GM12864 (cell line): ENCODE measurements around the gene HERC2.

ENCODE experiments used
- DNase-seq: peaks from one replicate; pipeline ENCODE4 v3.0.0-alpha.2; 2011; ENCODE audit warnings: low read depth
- H3K4me3 ChIP-seq: 2 replicates; pipeline ENCODE4 v1.5.1; 2011; ENCODE audit warnings: mild to moderate bottlenecking, low read depth, low read length, control low read depth
- TF ChIP-seq, protein P1 (sequence below): IDR thresholded peaks from 2 replicates; pipeline ENCODE4 v1.5.1; 2011; ENCODE audit warnings: low read depth, mild to moderate bottlenecking, moderate library complexity, low read length, control low read depth, inconsistent platforms; ENCODE audit errors: missing control alignments

Gene HERC2

DNA sequence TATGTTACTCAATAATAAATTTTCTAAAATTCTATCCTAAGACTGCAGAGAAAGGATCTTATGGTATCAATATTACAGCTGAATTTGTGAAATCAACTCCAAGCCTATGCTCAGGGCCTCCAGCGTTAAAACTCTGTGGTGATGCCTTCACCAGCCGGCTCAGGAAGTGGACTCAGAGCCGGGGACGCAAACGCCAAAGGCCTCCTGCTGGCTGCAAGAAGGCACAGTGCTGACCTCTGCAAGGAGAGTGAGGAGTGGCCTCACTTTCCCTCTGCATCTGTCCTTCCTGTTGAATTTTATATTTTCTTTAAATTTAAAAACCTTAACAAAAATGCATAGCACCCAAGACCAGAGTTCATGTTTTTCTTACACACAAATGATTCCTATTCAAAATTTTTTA lies 48.5 kb downstream of the HERC2 start:
- H3K4me3 ChIP-seq = no peak overlapping the region
- TF ChIP-seq, protein P1, sequence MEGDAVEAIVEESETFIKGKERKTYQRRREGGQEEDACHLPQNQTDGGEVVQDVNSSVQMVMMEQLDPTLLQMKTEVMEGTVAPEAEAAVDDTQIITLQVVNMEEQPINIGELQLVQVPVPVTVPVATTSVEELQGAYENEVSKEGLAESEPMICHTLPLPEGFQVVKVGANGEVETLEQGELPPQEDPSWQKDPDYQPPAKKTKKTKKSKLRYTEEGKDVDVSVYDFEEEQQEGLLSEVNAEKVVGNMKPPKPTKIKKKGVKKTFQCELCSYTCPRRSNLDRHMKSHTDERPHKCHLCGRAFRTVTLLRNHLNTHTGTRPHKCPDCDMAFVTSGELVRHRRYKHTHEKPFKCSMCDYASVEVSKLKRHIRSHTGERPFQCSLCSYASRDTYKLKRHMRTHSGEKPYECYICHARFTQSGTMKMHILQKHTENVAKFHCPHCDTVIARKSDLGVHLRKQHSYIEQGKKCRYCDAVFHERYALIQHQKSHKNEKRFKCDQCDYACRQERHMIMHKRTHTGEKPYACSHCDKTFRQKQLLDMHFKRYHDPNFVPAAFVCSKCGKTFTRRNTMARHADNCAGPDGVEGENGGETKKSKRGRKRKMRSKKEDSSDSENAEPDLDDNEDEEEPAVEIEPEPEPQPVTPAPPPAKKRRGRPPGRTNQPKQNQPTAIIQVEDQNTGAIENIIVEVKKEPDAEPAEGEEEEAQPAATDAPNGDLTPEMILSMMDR = no peak
- DNase-seq = no peak

DNA sequence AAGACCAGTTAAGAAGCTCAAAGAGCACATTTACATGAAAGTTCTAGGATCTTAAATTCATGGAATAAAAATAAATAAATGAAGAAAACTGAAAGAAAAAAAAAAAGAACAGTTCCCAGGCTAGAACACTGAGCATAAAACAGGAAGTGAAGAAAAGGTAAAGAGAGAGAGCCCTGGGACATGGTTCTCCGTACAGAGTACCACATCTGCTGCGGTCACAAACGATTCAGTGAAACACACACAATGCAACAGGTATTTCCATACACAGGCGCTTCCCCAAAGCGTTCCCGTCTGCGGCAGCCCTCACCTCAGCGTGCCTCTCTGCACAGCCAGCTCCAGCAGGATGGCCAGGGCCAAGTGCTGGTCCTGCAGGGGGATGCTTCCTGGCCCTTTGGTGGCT lies 49.4 kb downstream of the HERC2 start:
- H3K4me3 ChIP-seq = no peak overlapping the region
- no peak for DNase-seq
- TF ChIP-seq, protein P1 = no peak

DNA sequence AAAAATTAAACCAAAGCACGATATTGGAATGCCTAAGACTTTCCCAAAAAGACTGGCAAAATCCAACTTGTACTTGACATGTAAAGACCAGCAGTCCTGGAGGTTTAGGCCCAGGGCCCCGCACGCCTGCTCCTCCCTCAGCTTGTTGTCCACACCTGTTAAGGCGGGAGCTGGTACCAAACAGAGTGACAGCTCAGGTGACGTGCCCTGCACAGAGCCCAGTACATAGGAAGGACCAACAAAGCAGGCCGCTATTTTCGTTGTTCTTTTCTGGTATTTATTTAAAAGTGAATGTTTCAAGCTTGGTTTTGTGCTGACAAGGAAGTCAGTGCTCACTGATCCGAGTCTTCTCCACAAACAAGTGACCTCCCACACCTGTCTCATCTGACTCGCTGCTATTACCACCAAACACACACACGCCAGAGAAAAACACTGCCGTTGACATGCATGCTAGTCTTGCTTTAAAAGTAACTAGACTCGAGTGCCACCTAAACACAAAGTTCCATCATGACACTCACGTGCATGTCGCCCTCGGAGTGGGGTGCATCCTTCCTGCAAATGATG lies 50.2 kb downstream of the HERC2 start:
- no peak for DNase-seq
- TF ChIP-seq, protein P1 = no peak

DNA sequence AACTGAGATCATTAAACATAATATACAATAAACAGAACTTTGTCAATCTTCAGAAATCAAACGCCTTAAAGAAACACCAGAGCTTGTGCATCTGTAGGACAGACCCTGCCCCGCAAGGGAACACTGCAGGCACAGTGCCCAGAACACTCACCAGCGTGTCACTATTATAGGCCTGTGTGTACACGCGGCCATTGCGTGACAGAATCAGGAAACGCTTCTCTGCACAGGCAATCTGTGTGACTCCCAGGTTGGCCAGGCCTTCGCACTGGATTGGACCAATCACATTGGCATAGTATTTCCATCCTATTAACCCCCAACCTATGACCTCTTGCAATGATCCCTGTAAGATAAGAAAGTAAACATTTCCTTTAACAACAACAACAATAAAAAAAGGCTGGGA lies 52.9 kb downstream of the HERC2 start:
- no peak for DNase-seq
- H3K4me3 ChIP-seq = no peak overlapping the region
- TF ChIP-seq, protein P1 = no peak

More for the DNA sequence above, 50.2 kb downstream of the HERC2 start:
- H3K4me3 ChIP-seq = no peak overlapping the region

DNA sequence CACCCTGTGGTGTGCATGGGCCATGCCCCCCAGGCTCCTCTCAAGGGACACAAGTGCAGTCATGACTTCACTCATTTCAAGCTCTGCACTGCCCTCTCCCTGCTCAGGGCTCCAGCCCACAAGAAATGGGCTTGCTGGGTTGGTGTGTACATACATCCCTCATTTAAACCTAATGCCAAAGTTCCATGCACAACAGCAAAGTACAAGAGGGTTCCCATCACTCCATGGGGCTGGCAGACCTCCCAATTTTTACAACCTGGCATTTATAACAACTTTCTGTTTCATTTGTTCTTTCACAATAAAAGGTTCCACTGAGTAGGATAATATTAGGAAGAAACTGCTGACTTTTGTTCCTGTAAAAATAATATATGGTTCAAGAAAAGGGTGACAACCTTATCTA lies 54.3 kb downstream of the HERC2 start:
- TF ChIP-seq, protein P1 = no peak
- no peak for DNase-seq
- H3K4me3 ChIP-seq = no peak overlapping the region

DNA sequence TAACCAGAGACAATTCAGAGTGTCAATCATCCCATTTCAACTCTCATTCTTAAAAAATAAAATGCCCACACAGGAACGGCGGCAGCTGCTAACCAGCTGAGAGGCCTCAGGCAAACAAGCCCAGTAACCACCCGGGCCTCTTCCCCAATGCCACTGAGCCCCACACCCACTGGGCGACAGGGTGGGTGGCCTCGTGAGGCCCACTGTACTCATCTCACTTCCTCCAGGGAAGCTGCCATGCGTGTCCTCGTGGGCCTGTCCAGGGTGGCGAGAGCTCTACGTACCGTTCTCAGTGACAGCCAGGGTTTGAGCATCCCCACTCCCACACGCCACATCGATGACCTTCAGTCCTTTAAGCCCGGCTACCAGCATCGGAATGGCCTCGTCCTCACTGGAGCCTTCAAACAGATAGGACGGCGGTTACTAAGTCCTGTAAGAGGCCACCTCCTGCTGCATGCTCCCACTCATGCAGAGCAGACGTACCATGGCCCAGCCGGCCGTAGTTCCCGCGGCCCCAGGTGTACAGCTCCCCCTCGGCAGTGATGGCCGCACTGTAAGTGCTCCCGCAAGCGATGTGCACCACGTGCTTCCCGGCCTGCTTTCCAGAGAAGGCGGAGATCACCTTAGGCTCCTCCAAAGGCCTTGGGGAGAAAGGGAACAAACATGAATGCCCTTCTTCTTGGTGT lies 56.5 kb downstream of the HERC2 start:
- TF ChIP-seq, protein P1 = no peak
- H3K4me3 ChIP-seq = no peak overlapping the region
- no peak for DNase-seq

DNA sequence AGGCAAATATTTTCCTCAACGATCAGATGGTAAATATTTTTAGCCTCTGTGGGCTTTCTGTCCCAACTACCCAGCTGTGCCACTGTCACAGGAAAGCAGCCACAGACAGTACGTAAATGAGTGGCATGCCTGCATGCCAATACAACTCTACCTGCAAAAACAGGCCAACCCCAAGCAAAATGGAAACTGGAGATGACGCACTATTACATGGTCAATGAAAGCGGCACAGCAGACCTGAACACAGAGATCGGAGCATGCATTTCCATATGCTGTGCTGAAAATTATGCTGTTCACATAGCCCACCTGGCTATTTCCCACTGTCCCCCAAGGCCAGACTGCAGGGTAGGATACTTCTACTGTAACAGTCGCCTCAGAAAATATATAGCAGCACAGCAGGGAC lies 57.8 kb downstream of the HERC2 start:
- TF ChIP-seq, protein P1 = no peak
- no peak for DNase-seq
- no peak overlapping the region for H3K4me3 ChIP-seq
